Measurements from ENCODE around the gene SLFN12L. TPM values are rescaled to one million over a fixed set of nuclear protein-coding genes. Genes with fewer than 3 reads are reported as not detected.
A peak's percentile ranks its signal among the peaks of the same experiment; 100 is the strongest.

Gene SLFN12L
- total and polyA plus RNA-seq, 9 of the 15 experiments (the other 6 are each of a cell fraction or from before 2014, with no cell fraction given) = 0.04 to 0.31 (median 0.08) TPM; not detected in 3

GRCh38 chr17:35559495-35560210 is 22.2 kb upstream of the SLFN12L start (continued):
- TF ChIP-seq THRB (CRISPR knock-in tag; conservative IDR thresholded peaks at IDR 0.05) (no peak), HDAC6 (IDR thresholded peaks at IDR 0.05; ENCODE audit: low read depth, low read length) (no peak), ZSCAN29 (IDR thresholded peaks at IDR 0.05) (no peak), ARID1B (IDR thresholded peaks at IDR 0.05) (peak; percentile 37; the same call in 1 of the 2 replicates), ZNF134 (CRISPR knock-in tag; conservative IDR thresholded peaks at IDR 0.05) (no peak), ZNF830 (CRISPR knock-in tag; IDR thresholded peaks at IDR 0.05) (no peak), ZMIZ1 (IDR thresholded peaks at IDR 0.05; ENCODE audit: low read depth in 2 of 2, low read length in 2 of 2) (no peak), SRF (CRISPR knock-in tag; IDR thresholded peaks at IDR 0.05) (no peak), LCOR (CRISPR knock-in tag; IDR thresholded peaks at IDR 0.05) (no peak), L3MBTL2 (IDR thresholded peaks at IDR 0.05) (peak; percentile 50; the same call in 1 of the 2 replicates), ZNF282 (CRISPR knock-in tag; IDR thresholded peaks at IDR 0.05) (no peak), TFAP4 (CRISPR knock-in tag; IDR thresholded peaks at IDR 0.05; ENCODE audit: borderline replicate concordance) (no peak), C11orf30 (IDR thresholded peaks at IDR 0.05; ENCODE audit: low read depth) (peak; percentile 58), HES1 (IDR thresholded peaks at IDR 0.05; ENCODE audit: low read depth) (no peak), ZNF143 (CRISPR knock-in tag; IDR thresholded peaks at IDR 0.05) (no peak), ARNT (IDR thresholded peaks at IDR 0.05) (no peak)

All from K562 (cell line).